Ishikawa (cell line): ENCODE data around the gene ACO2.

Source experiments
- EP300 ChIP-seq: IDR thresholded peaks from 2 replicates; pipeline ENCODE4 v1.6.1; 2012; ENCODE audit warnings: borderline replicate concordance
- RAD21 ChIP-seq: IDR thresholded peaks from 2 replicates; pipeline ENCODE4 v1.6.1; 2012; ENCODE audit warnings: low read depth
- TF ChIP-seq, protein P1 (sequence below): IDR thresholded peaks from 2 replicates; pipeline ENCODE4 v1.6.1; 2012
- TF ChIP-seq, protein P2 (sequence below): IDR thresholded peaks from 2 replicates; pipeline ENCODE4 v1.6.1; 2012
- TF ChIP-seq, protein P3 (sequence below): IDR thresholded peaks from 2 replicates; pipeline ENCODE4 v1.6.1; 2012; ENCODE audit warnings: low read depth, mild to moderate bottlenecking

DNA sequence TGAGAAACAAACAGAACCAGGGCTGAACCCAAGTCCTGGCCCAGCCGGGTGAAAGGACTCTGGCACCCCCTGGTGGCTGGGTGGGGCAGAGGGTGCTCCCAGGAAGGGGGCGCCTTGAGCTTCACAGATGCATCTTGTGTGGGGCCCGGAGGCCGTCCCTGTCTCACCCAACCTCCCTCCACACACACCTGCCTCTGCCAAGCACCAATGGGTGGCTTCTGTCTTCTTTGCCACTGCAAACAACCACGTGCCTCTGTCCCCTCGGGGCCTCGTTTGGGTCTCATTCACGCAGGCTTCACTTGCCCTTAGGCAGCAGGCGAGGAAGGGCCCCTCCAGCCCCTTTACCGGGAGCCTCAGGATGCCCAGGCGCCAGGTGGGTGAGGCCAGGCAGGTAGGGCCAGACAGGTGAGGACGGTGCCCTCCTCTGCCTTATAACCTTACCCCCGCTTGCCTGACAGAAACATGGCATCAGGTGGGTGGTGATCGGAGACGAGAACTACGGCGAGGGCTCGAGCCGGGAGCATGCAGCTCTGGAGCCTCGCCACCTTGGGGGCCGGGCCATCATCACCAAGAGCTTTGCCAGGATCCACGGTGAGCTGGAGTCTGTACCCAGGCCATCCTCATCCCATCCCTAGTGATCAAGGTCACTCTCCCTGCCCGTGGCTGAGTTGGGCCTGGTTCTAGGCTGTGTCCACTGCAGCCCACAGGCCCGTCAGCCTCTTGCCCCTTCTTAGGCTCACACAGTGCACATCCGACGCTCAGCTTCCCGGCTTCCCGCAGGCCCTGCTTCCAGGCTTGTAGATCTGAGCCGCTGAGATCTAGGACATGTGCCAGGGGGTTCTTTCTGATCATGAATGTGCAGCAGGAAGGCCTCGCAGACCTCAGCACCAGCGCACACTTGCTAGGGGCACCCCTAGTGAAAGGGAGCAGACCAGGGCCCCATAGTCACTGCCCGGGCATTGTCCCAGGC, 58.2 kb downstream of the ACO2 start:
- no peak for TF ChIP-seq EP300
- TF ChIP-seq, protein P1, sequence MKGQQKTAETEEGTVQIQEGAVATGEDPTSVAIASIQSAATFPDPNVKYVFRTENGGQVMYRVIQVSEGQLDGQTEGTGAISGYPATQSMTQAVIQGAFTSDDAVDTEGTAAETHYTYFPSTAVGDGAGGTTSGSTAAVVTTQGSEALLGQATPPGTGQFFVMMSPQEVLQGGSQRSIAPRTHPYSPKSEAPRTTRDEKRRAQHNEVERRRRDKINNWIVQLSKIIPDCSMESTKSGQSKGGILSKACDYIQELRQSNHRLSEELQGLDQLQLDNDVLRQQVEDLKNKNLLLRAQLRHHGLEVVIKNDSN: no peak
- TF ChIP-seq RAD21: peak; percentile 50
- TF ChIP-seq, protein P2, sequence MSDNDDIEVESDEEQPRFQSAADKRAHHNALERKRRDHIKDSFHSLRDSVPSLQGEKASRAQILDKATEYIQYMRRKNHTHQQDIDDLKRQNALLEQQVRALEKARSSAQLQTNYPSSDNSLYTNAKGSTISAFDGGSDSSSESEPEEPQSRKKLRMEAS: no peak
- TF ChIP-seq, protein P3, sequence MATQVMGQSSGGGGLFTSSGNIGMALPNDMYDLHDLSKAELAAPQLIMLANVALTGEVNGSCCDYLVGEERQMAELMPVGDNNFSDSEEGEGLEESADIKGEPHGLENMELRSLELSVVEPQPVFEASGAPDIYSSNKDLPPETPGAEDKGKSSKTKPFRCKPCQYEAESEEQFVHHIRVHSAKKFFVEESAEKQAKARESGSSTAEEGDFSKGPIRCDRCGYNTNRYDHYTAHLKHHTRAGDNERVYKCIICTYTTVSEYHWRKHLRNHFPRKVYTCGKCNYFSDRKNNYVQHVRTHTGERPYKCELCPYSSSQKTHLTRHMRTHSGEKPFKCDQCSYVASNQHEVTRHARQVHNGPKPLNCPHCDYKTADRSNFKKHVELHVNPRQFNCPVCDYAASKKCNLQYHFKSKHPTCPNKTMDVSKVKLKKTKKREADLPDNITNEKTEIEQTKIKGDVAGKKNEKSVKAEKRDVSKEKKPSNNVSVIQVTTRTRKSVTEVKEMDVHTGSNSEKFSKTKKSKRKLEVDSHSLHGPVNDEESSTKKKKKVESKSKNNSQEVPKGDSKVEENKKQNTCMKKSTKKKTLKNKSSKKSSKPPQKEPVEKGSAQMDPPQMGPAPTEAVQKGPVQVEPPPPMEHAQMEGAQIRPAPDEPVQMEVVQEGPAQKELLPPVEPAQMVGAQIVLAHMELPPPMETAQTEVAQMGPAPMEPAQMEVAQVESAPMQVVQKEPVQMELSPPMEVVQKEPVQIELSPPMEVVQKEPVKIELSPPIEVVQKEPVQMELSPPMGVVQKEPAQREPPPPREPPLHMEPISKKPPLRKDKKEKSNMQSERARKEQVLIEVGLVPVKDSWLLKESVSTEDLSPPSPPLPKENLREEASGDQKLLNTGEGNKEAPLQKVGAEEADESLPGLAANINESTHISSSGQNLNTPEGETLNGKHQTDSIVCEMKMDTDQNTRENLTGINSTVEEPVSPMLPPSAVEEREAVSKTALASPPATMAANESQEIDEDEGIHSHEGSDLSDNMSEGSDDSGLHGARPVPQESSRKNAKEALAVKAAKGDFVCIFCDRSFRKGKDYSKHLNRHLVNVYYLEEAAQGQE: no peak
